Measurements from ENCODE around the gene SLC25A13.
"Not testable (repeated sequence)": the region's sequence is repeated elsewhere in the genome, so short reads cannot be mapped to it uniquely, and the experiment has no call there.

The SLC25A13 gene

DNA sequence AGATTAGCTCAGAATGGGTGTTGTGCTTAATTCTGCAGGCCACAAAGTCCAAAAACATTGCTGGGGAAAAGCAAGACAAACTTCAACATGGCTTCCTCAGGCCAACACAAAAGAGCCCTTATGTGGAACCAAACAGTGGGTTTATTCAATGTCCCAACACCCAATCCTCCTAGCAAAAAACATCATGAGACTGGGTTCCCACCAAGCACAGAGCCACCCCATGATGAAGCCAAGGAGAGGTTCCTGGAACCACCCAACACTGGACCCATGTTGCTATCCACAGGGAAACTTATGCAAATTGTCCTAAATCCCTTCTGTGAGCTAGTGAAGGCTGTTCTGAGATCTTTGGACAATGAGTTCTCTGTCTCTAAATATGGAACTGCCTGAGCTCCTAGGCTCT is 24.0 kb downstream of the SLC25A13 start:
- no peak for FAIRE-seq

DNA sequence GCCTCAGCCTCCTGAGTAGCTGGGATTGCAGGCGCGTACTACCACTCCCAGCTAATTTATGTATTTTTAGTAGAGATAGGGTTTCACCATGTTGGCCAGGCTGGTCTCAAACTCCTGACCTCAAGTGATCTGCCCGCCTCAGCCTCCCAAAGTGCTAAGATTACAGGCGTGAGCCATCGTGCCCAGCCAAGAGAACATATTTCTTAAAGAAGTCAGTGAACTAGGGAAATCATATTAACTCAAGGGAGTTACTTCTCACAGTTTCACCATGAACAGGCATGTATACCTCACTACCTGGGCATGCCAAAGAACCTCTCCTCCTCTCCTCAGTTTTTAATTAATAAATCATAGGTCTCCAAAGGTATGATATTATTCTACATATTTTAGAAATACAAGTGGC is 24.5 kb downstream of the SLC25A13 start:
- not testable (repeated sequence) for FAIRE-seq

DNA sequence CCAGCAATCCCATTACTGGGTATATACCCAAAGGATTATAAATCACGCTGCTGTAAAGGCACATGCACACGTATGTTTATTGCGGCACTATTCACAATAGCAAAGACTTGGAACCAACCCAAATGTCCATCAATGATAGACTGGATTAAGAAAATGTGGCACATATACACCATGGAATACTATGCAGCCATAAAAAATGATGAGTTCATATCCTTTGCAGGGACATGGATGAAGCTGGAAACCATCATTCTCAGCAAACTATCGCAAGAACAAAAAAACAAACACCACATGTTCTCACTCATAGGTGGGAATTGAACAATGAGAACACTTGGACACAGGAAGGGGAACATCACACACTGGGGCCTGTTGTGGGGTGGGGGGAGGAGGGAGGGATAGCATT is 28.0 kb downstream of the SLC25A13 start:
- not testable (repeated sequence) for FAIRE-seq

DNA sequence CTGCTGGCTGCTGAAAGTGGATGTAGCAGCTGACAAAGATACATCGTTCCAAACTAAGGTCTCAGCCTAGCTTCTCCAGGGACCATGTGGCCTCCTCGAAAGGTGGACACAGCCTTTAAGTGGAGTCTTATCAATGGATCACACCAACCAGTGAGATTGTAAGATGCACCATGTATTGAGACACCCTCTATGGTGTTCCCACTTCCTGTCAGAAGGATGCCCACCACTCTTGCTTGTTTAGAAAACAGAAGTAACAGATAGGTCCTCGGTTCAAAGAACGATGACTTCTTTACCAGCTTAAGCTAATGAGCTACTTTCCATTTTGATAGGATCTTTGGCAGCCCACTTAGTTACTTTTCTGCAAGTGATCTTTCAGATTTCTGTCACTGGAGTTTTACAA is 34.3 kb downstream of the SLC25A13 start:
- FAIRE-seq = no peak

DNA sequence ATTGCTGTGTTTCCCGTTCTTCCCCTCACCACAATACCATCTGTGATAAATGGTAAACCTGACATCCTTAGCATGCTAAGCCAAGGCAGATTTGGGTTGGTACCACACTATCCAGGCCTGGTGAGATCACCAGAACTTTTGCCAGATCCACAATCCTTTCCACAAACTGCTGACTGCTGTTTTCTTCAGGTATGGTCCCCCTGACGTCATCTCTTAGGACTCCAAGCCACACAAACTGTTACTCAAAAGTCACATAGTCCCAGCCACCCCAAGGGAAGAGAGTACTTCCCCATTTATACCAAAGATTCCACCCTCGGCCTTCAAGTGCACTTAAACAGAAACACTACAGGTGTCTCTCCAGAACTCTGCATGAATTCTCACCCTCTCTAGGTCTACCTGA is 34.8 kb downstream of the SLC25A13 start:
- FAIRE-seq = no peak

DNA sequence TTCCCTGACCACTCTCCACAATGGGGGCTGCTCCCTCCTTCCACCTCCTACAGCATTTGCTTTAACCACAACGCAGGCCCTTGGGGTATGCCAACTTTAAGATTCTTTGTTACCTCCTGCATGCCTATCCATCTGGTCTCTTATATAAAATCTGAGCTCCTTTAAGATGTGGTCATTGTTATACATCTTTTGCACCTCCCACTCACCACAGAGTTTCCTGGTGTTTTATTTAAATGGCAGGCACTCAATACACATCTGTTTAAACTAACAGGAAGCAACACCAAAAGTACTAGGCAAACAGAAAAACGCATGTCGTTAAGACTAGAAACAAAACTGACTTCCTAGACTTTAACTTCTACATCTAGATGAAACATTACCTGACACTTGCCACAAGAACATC is 36.3 kb downstream of the SLC25A13 start:
- FAIRE-seq = no peak

DNA sequence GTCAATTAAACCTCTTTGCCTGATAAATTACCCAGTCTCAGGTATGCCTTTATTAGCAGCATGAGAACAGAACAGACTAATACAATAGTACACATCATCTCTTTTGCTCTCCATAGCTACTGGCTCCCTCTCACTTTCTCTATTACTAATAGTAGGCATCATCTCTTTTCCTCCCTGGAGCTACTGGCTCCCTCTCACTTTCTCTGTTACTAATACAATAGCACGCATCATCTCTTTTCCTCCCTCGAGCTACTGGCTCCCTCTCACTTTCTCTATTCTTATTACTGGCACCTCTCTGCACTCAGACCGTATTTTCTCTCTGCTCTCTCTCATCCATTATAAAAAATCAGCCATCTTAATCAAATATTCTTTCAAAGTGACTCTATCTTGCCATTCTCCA is 37.1 kb downstream of the SLC25A13 start:
- FAIRE-seq = no peak

DNA sequence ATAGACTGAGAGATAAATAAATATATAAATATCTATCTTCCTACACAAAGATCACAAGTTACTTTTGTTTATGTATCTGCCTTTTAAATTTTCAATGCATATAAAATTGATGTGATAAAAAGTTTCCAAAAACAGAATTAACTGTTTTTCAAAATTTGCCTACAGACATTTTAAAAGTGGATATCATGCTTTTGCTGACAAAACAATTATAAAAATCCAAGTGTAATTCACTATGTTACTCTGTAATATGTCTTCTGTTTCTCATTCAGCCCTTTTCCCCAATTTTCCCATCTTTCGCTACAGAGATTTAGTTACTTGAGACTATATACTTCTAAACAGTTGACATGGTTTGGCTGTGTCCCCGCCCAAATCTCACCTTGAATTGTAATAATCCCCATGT is 37.7 kb downstream of the SLC25A13 start:
- no peak for FAIRE-seq

DNA sequence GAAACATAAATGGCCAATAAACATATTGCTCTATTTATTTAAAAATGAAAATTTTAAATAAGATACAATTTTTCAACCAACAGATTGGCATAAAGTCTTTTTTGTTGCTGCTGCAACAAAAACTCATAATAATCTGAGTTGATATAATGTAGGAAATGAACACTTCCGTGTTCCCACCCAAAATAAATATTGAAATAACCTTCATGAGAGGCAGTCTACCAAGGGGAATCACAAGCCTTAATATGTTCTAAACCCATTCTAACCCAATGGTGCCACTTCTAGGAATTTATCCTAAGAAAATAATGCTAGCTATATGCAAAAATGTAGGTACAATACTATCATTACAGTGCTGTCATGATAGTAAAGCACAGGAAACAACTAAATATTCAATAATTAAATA is 39.1 kb downstream of the SLC25A13 start:
- no peak for FAIRE-seq

DNA sequence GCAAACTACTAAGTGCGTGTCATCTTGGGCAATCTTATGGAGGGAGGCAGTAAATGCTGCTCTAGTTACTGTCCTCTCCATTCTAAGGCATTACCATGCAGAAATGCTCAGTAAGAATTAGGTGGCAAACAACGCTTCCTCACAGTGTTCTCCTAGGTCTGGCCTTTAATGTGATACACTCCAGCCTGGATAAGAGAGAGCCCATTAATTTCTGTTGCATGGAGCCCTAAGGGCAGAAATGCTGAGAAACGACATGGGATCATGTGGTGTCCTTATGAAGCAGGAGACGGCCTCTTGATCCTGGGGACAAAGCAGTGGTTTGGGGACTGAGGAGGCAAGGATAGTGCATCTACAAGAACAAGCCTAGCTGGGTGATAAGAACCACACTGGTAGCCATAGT is 44.0 kb downstream of the SLC25A13 start:
- no peak for FAIRE-seq

DNA sequence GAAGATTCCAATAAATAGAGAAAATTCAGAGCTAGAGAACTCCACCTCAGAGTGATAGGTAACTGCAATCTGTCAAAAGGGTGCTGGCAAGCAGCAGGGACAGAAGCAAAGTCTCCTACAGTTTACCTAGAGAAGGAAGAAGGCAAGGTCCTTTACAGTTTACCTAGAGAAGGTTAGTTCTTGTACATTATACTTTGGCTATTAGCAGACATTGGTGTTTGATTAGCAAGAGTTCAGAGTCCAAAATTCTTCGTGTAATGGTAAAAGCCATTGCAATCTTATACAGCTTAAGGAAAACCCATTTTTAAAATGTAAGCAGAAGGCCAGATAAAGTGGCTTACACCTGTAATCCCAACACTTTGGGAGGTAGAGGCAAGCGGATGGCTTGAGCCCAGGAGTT is 45.9 kb downstream of the SLC25A13 start:
- FAIRE-seq = no peak

DNA sequence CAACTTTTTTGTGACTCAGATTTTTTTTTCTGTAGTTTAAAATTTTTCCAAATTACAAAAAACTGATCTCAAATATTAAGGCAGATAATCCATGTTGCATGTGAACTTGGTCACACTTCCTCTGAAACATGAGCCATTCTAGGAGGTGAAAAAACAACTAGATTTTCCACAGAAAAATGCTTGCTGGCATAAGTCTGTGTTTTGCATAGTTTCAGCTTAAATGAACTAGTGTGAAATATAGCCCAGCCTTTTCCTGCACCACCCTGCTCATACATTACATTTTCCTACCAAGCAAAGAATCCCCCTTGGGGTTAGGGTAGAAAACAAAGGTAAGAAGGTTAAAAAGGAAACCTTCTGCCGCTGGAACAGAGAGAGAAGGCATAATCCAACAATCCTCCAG is 48.2 kb downstream of the SLC25A13 start:
- no peak for FAIRE-seq

DNA sequence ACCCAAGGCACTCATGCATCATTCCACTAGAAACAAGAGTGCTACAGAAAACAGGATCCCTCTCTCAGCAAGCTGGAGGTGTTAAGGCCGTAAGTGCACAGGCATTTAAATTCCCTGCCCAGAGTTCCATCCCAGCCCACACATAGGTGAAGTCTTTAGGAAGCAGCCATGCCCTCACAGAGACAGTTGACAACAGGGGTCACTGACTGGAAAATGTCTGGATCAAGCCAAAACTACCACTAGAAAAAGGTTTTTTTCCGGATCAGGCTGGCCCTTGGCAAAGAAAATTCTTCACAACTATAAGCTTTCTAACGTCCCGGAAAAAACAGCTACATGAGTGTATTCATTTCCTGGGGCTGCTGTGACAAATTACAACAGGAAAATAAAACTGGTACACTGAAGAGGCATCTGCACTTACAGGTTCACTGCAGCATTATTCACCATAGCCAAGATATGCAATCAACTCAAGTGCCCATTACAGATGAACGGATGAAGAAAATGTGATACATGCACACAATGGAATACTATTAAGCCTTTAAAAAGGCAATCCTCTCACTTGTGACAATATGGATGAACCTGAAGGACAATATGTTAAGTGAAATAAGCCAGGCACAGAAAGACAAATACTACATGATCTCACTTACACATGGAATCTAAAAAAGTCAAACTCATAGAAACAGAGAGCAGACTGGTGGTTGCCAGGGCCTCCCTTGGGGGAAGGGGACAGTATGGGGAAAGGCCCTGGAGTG is 52.5 kb downstream of the SLC25A13 start:
- FAIRE-seq = no peak

DNA sequence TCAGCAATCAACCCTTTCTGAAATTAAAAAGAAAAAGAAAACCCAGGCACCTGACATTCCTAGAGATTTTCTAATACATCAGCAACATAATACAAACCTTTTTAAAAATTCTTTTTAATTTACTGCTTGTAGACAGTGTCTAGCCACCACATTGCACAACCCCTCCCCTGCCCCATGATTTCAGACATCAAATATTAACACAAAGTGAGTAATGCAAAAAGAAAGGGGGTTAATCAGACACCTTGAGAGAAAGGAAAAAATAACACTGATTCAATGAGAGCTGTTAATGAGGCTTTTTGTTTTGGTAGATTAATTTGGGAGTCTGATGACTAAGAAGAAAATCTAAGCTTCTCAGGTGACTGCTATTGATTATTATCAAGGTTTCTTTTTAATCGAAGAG is 55.3 kb downstream of the SLC25A13 start:
- no peak for FAIRE-seq

DNA sequence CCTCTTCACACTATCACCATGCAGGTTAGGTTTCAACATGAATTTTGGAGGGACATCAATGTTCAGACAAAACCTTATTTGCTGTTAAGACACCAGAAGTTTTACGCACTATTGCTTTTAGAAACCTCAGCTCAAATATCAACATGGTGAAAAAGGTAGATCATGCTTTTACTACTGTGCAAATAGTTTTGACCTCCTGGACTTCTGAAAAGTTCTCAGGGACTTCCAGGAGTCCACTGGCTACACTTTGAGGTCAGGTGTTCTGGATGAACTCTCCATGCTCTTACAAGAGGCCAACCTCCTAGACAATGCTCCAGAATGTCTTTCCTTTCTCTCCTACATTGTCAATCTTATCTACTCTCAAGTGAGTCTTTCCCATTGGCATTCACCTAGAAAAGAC is 55.9 kb downstream of the SLC25A13 start:
- no peak for FAIRE-seq

DNA sequence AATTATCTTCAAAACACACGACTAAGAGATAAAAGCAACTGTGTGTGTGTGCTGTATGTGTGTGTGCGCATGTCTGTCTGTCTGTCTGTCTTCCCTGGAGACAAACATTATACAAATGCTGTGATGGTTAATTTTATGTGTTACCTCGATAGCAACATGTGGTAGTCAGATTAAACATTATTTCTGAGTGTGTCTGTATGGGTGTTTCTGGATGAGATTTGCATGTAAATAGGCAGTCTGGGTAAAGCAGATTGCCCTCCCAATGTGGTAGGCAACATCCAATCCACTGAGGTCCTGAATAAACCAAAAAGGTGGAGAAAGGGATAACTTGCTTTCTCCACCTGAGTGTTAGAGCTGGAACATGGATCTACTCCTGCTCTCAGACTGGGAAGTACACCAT is 67.9 kb downstream of the SLC25A13 start:
- no peak for FAIRE-seq

DNA sequence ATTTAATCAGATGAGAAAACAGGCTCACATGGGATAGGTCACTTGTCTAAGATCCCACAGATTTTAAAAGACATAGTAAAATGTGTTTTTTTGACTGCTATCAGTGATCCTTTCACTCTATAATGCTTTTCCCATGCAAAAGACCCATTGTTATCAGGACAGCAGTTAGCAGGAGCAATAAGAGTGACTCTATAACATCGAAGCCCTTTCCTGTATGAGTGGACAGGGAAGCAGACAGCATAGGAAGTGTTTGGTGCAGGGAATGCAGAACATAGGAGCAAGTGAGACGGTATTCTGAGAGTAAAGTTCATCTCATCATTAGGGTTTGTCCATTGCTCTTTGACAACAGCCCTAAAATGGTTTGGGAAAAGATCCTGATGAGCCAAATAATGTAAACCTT is 68.5 kb downstream of the SLC25A13 start:
- no peak for FAIRE-seq

DNA sequence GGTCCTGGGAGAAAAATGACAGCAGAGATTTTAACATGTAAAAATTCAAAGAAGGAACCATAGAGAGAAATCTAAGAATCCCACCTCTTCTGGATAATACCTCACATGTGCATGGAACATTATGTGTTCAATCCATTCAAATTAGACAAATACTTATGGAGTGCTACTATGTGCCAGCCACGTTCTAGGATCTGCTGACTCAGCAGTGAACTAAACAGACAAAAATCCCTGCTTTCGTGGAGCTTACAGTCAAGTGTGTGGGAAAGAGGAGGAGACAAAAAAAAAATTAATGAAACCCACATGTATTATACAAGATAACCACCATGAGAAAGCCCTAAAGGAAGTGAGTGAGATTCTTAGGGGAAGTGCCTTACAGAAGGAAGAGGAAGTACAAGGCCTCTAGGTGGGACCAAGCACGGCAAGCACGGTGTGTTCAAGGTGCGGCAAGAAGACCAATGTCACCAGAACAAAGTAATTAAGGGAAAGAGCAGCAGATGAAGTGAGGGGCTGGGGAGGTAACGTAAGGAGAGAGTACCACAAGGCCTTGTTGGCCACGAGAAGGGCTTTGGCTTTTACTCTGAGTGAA is 71.0 kb downstream of the SLC25A13 start:
- FAIRE-seq = no peak

DNA sequence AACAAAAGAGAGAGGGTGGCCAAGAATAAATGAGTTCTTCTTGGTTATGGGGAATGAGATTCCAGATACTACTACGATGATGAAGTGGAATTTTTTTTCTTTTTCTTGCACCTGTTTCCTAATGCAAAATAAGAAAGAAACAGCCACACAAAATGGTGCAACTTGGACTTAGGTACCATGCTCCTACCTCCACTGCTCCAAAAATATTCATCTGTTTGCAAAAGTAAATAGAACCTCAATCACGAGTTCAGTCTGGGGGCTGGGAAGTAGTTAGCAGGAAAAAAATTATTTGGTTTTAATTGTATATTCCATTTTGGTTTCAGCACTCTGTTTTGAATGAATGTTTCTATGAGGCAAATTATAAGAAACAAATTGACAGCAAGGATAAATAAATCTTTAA is 73.5 kb downstream of the SLC25A13 start:
- FAIRE-seq = no peak

DNA sequence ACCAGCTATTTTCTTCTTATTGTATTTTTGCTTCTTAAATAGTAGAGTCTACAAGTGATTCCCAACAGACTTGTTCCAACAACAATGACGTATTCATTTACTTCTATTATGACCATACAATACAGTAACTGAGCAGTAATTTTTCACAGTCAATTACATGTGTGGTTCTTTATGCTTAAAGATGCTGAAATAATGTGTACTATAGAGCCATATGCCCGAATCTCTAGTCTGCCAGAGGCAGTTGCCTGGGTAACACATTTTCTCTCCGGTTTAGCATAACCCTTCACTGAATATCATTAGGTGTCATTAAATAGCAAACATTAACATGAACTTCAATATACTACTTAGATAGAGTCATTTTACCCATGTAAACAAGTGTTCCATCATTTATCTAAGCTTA is 75.0 kb downstream of the SLC25A13 start:
- no peak for FAIRE-seq

DNA sequence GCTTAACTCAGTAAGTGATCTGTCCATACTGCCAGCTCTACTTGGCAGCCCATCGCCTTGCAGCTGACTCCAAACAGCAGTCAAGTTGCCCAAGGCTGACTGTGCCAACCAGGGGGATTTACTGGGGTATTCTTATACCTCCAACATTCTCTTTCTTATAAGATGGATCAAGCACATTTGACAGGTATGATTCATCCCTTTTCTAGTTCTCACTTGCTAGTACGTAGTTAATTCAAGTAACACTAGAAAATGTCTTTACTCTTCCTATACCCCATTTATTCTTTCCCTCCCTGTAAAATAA is 77.0 kb downstream of the SLC25A13 start:
- no peak for FAIRE-seq

DNA sequence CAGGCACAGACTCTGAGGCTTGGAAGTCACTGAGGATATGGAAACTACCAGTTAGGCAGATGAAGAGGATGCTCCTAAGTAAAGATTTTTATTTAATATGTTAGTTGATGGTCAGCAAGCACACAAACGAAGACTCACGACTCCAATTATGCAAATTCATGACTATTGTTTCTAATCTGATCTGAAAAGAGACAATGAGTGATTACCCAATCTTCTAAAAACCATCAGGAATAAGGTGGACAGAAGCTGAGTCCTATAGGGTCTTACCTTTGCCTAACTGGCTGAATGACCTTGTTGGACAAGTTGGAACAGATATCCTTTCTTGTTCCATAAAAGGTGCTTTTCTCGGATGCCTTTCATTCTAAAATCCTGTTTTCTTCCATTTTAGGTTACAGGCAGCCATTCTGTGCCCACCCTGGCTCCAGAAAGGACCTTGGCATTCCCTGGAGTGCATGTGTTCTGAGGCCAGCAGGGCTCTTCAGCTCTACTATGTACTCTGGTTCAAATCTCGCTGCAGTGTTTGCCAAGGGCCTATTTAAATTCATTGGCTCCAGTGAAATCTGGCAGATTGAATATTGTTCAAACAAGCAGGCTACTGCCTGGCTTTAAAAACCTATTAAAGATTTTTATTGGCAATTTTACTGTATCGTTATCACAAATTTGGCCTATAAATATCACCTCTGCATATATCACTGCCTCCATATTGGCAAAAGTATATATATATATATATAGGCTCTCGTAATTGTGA is 77.5 kb downstream of the SLC25A13 start:
- FAIRE-seq = no peak

DNA sequence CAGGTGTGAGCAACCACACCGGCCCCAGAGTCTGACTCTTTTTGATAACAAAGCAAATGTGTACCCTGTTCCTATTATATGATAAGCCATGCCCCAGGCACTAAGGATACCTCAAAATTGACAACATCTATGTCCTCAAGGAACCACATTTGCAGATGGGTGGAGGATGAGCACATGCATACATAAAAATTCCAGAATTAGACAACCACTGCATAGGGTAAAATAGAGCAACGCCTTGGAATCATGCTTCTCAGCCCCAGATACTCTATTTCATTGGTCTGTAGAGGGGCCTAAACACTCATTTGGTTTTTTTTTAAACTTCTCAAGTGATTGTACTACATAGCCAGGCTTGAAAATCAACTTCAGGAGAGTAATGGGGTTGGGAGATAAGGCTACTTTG is 78.7 kb downstream of the SLC25A13 start:
- FAIRE-seq = no peak

DNA sequence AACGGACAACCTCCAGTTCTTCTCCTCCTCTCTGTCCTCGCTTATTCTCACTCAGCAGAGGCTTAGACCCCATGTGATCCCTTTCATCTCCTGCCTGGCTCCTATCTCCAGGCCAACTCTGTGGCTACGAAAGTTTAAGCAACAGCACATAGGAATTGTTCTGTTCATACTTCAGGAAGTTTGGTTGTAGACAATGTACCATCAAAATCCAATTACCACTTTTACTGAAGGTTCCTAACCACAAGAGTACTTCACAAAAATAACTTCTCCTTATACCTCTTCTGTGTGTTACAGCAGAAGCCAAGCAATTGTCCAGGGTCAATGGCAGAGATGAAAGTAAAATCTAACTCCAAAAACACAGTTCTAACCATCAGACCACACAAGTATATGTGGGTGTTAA is 80.0 kb downstream of the SLC25A13 start:
- no peak for FAIRE-seq

All from colon (tissue), 2 donors.